K562 (cell line): ENCODE measurements around the gene EMC9. TPM values are rescaled to one million over a fixed set of nuclear protein-coding genes. Genes with fewer than 3 reads are reported as not detected.

Experiments used
- ARID3B ChIP-seq: fragments of 250-450 bp; sonication (Bioruptor Pico); IDR thresholded peaks from 2 replicates; pipeline ENCODE4 v1.4.0; 2020; ENCODE audit warnings: borderline replicate concordance
- BRCA1 ChIP-seq, 2 experiments: fragments of 450-650 bp in 1 of 2; sonication (generic) in 1 of 2; formaldehyde crosslinking in 1 of 2; IDR thresholded peaks; 2 replicates each; pipeline versions ENCODE4 v1.5.0 to v1.6.1; 2017 to 2020; ENCODE audit warnings: mild to moderate bottlenecking in 1 of 2, missing genetic modification reagents in 1 of 2
- CXXC5 ChIP-seq: fragments of 250-450 bp; sonication (Bioruptor Pico); IDR thresholded peaks from 2 replicates; pipeline ENCODE4 v1.8.0; 2022; ENCODE audit warnings: inconsistent platforms, mild to moderate bottlenecking, moderate library complexity
- ELF2 ChIP-seq: fragments of 250-450 bp; sonication (Bioruptor Pico); IDR thresholded peaks from 2 replicates; pipeline ENCODE4 v1.5.0; 2021; ENCODE audit warnings: mild to moderate bottlenecking
- ELF4 ChIP-seq: fragments of 450-650 bp; formaldehyde crosslinking; IDR thresholded peaks from 2 replicates; pipeline ENCODE4 v1.4.0; 2022; ENCODE audit warnings: missing genetic modification characterization
- EP300 ChIP-seq: IDR thresholded peaks from 2 replicates; pipeline ENCODE4 v1.6.1; 2012; ENCODE audit warnings: low read length, improper control_type of control experiment
- FOXM1 ChIP-seq, 2 experiments: fragments of 450-650 bp in 1 of 2; sonication (generic) in 1 of 2; formaldehyde crosslinking in 1 of 2; IDR thresholded peaks; 2 replicates each; pipeline versions ENCODE4 v1.6.1 to v1.9.0; 2017 to 2022; ENCODE audit warnings: low read depth in 2 of 2, mild to moderate bottlenecking in 2 of 2, missing genetic modification reagents in 1 of 2, moderate library complexity in 1 of 2
- GTF2F1 ChIP-seq: IDR thresholded peaks from 2 replicates; pipeline ENCODE4 v1.6.1; 2011; ENCODE audit warnings: low read depth, low read length, improper control_type of control experiment
- KDM2B ChIP-seq: fragments of 250-450 bp; sonication (Bioruptor Pico); IDR thresholded peaks from 2 replicates; pipeline ENCODE4 v1.8.0; 2021; ENCODE audit warnings: mild to moderate bottlenecking, moderate library complexity
- MAFK ChIP-seq: IDR thresholded peaks from 2 replicates; pipeline ENCODE4 v1.6.1; 2011; ENCODE audit warnings: low read length, improper control_type of control experiment
- MCM7 ChIP-seq, 2 experiments: fragments of 450-650 bp; IDR thresholded peaks; 2 replicates each; pipeline ENCODE4 v1.6.1; 2016 to 2018
- NCOA2 ChIP-seq, 2 experiments: fragments of 450-650 bp; IDR thresholded peaks; 2 replicates each; pipeline ENCODE4 v1.6.1; 2018; ENCODE audit warnings: mild to moderate bottlenecking in 2 of 2, moderate library complexity in 1 of 2; ENCODE audit not compliant: partially characterized antibody in 2 of 2
- PCBP1 ChIP-seq: fragments of 200-400 bp; formaldehyde crosslinking; IDR thresholded peaks from 2 replicates; pipeline ENCODE4 v1.6.1; 2018; ENCODE audit warnings: mild to moderate bottlenecking, low read depth, low read length; ENCODE audit not compliant: poor library complexity, severe bottlenecking
- RBFOX2 ChIP-seq: fragments of 200-400 bp; formaldehyde crosslinking; IDR thresholded peaks from 2 replicates; pipeline ENCODE4 v1.6.1; 2017; ENCODE audit warnings: low read depth, mild to moderate bottlenecking, low read length, moderate library complexity
- SNRNP70 ChIP-seq: fragments of 200-400 bp; formaldehyde crosslinking; optimal IDR thresholded peaks from 2 replicates; pipeline ENCODE3; 2017; ENCODE audit warnings: low read depth, low read length
- SP1 ChIP-seq: sonication (generic); formaldehyde crosslinking; IDR thresholded peaks from 2 replicates; pipeline ENCODE4 v1.8.1; 2022; ENCODE audit warnings: mild to moderate bottlenecking, missing genetic modification reagents
- SP2 ChIP-seq: IDR thresholded peaks from 2 replicates; pipeline ENCODE4 v1.6.1; 2011; ENCODE audit warnings: mild to moderate bottlenecking, low read depth, low read length, moderate library complexity; ENCODE audit not compliant: poor library complexity, severe bottlenecking; ENCODE audit errors: extremely low read depth
- SRSF7 ChIP-seq: fragments of 200-400 bp; formaldehyde crosslinking; optimal IDR thresholded peaks from 2 replicates; pipeline ENCODE3; 2017; ENCODE audit warnings: mild to moderate bottlenecking, low read depth, low read length
- SUPT5H ChIP-seq: fragments of 450-650 bp; IDR thresholded peaks from 2 replicates; pipeline ENCODE4 v1.6.1; 2016
- TFAM ChIP-seq: fragments of 250-450 bp; sonication (Bioruptor Pico); conservative IDR thresholded peaks from 2 replicates; pipeline ENCODE4 v1.5.0; 2021; ENCODE audit warnings: mild to moderate bottlenecking, moderate library complexity
- TGIF2 ChIP-seq: sonication (generic); formaldehyde crosslinking; IDR thresholded peaks from 2 replicates; pipeline ENCODE4 v1.8.1; 2022; ENCODE audit warnings: mild to moderate bottlenecking, missing genetic modification reagents, moderate library complexity
- THRA ChIP-seq: fragments of 450-650 bp; IDR thresholded peaks from 2 replicates; pipeline ENCODE4 v1.6.1; 2017; ENCODE audit warnings: mild to moderate bottlenecking, moderate library complexity
- U2AF1 ChIP-seq: fragments of 200-400 bp; formaldehyde crosslinking; optimal IDR thresholded peaks from 2 replicates; pipeline ENCODE3; 2017; ENCODE audit warnings: mild to moderate bottlenecking, low read depth, low read length, moderate library complexity
- ZNF232 ChIP-seq: sonication (generic); formaldehyde crosslinking; IDR thresholded peaks from 2 replicates; pipeline ENCODE4 v1.8.0; 2022; ENCODE audit warnings: mild to moderate bottlenecking, missing genetic modification reagents
- ZNF408 ChIP-seq: fragments of 250-450 bp; sonication (Bioruptor Pico); IDR thresholded peaks from 2 replicates; pipeline ENCODE4 v1.4.0; 2020; ENCODE audit warnings: low read depth, mild to moderate bottlenecking, moderate library complexity
- ZNF507 ChIP-seq: conservative IDR thresholded peaks from 2 replicates; pipeline ENCODE4 v1.6.1; 2017; ENCODE audit warnings: missing genetic modification characterization, missing compliant biosample characterization
- ZNF586 ChIP-seq: fragments of 450-650 bp; formaldehyde crosslinking; conservative IDR thresholded peaks from 2 replicates; pipeline ENCODE4 v1.4.0; 2020; ENCODE audit warnings: mild to moderate bottlenecking, moderate library complexity
- ZNF76 ChIP-seq: fragments of 250-450 bp; sonication (Bioruptor Pico); IDR thresholded peaks from 2 replicates; pipeline ENCODE4 v1.4.0; 2020; ENCODE audit warnings: mild to moderate bottlenecking, moderate library complexity, borderline replicate concordance
- polyA plus RNA-seq, 8 experiments: library from polyadenylated mRNA; depleted of rRNA in 4 of 8; stranded (reverse) in 5 of 8; unstranded in 3 of 8; fragments of >200 nt; fragmentation: Nextera tagmentation in 2 of 8; fragmentation: Illumina TruSeq in 1 of 8; extraction: Ambion mirVana in 2 of 8; extraction: Trizol in 1 of 8; gene quantifications; 2 replicates each; pipeline versions ENCODE4 v1.2.1 to v1.2.3, GENCODE V29; 2011 to 2014; ENCODE audit warnings: inconsistent platforms in 1 of 8, missing spikeins in 1 of 8
- total RNA-seq, 7 experiments: library from RNA; depleted of rRNA in 6 of 7; stranded (reverse); fragments of >200 nt in 6 of 7; fragmentation: Illumina TruSeq in 2 of 7; extraction: Trizol in 2 of 7; gene quantifications; 2 replicates each; pipeline versions ENCODE4 v1.2.1 to v1.2.3, GENCODE V29; 2011 to 2021; ENCODE audit warnings: low replicate concordance in 1 of 7

EMC9 gene
- total and polyA plus RNA-seq, 9 of the 15 experiments (the other 6 are each of a cell fraction or from before 2014, with no cell fraction given), result 3.1 to 13.2 (median 7.8) TPM

- TF ChIP-seq SP2, result no peak
- no peak for TF ChIP-seq MCM7 (IDR thresholded peaks at IDR 0.05)
- TF ChIP-seq GTF2F1, result no peak
- TF ChIP-seq EP300, result no peak
- TF ChIP-seq ZNF507 (tag), result no peak
- TF ChIP-seq ELF2 (CRISPR knock-in tag), result no peak
- no peak for TF ChIP-seq SRSF7
- no peak for TF ChIP-seq ZNF76
- TF ChIP-seq CXXC5 (CRISPR knock-in tag), result peak; percentile 31; the same call in 1 of the 2 replicates
- TF ChIP-seq NCOA2 (IDR thresholded peaks at IDR 0.05; ENCODE audit: partially characterized antibody in 2 of 2), result no peak
- no peak for TF ChIP-seq ZNF232 (CRISPR knock-in tag)
- no peak for TF ChIP-seq ARID3B (CRISPR knock-in tag)
- no peak for TF ChIP-seq TGIF2 (CRISPR knock-in tag)
- TF ChIP-seq BRCA1 (IDR thresholded peaks at IDR 0.05), result no peak
- no peak for TF ChIP-seq BRCA1 (CRISPR knock-in tag; IDR thresholded peaks at IDR 0.05)
- peak; percentile 60 for TF ChIP-seq SUPT5H
- peak; percentile 76 for TF ChIP-seq RBFOX2
- no peak for TF ChIP-seq PCBP1
- TF ChIP-seq ELF4 (CRISPR knock-in tag), result no peak
- no peak for TF ChIP-seq SNRNP70
- no peak for TF ChIP-seq ZNF586 (CRISPR knock-in tag)
- TF ChIP-seq FOXM1 (IDR thresholded peaks at IDR 0.05; ENCODE audit: low read depth), result no peak
- TF ChIP-seq FOXM1 (CRISPR knock-in tag; IDR thresholded peaks at IDR 0.05; ENCODE audit: low read depth), result no peak
- TF ChIP-seq SP1 (CRISPR knock-in tag), result peak; percentile 31; the same call in 1 of the 2 replicates
- no peak for TF ChIP-seq ZNF408
- no peak for TF ChIP-seq MAFK
- TF ChIP-seq U2AF1, result no peak
- no peak for TF ChIP-seq THRA
- TF ChIP-seq KDM2B (CRISPR knock-in tag), result no peak
- no peak for TF ChIP-seq TFAM
Measured at GRCh38 chr14:24135834-24136683, 5.3 kb downstream of the EMC9 start, which contains the start of gene PSME1 (continued).
